PC-3 (cell line): ENCODE data around the gene PCNX2. TPM values are rescaled to one million over a fixed set of nuclear protein-coding genes. Genes with fewer than 3 reads are reported as not detected.
A peak's percentile ranks its signal among the peaks of the same experiment; 100 is the strongest.

Source experiments
- ATAC-seq: fragments of 200-7000 bp; cut with Tn5 transposase; 2 replicates; pipeline ENCODE4 v1.9.1; 2020; ENCODE audit warnings: mild to moderate bottlenecking, moderate library complexity
- BruUV-seq: library from RNA; stranded (reverse); fragments of 400-500 nt; replicated peaks from 2 replicates; lab custom pipeline; 2021; lab: Mats Ljungman, UMichigan
- CTCF ChIA-PET: fragments of 300-600 bp; sonication (Branson Sonifier 250); formaldehyde crosslinking; loops from one replicate; lab custom pipeline; 2022; ENCODE audit warnings: antibody characterized with exemption; lab: Charles Lee
- POLR2A ChIA-PET: fragments of 300-600 bp; sonication (Branson Sonifier 250); formaldehyde crosslinking; loops from one replicate; lab custom pipeline; 2022; ENCODE audit warnings: antibody characterized with exemption; ENCODE audit not compliant: unreplicated experiment; lab: Charles Lee
- DNase-seq: peaks from one replicate; pipeline ENCODE4 v3.0.0-alpha.2; 2015
- H2AFZ ChIP-seq: fragments of 300-600 bp; sonication (generic); 2 replicates; pipeline ENCODE4 v1.6.0; 2016; ENCODE audit warnings: antibody characterized with exemption, low read length
- H3F3A ChIP-seq: fragments of 300-600 bp; sonication (generic); one replicate; pipeline ENCODE4 v1.6.0; 2017; ENCODE audit warnings: antibody characterized with exemption, low read length, control low read depth, mild to moderate bottlenecking; ENCODE audit not compliant: unreplicated experiment
- H3K27ac ChIP-seq: fragments of 300-600 bp; sonication (generic); 2 replicates; pipeline ENCODE4 v1.5.1; 2016; ENCODE audit warnings: mild to moderate bottlenecking, low read length
- H3K27me3 ChIP-seq: fragments of 300-600 bp; sonication (generic); 2 replicates; pipeline ENCODE4 v1.6.1; 2016; ENCODE audit warnings: low read length, mixed read lengths
- H3K36me3 ChIP-seq: fragments of 300-600 bp; sonication (generic); 2 replicates; pipeline ENCODE4 v1.6.1; 2016; ENCODE audit warnings: low read depth, mixed run types, low read length, mixed read lengths
- H3K4me1 ChIP-seq: fragments of 300-600 bp; sonication (generic); 2 replicates; pipeline ENCODE4 v1.5.1; 2016; ENCODE audit warnings: low read length; ENCODE audit not compliant: insufficient read depth
- H3K4me2 ChIP-seq: fragments of 300-600 bp; sonication (generic); 2 replicates; pipeline ENCODE4 v1.6.0; 2016; ENCODE audit warnings: low read length
- H3K4me3 ChIP-seq: fragments of 300-600 bp; sonication (generic); 2 replicates; pipeline ENCODE4 v1.5.1; 2016; ENCODE audit warnings: mild to moderate bottlenecking, low read length, mixed read lengths
- H3K79me2 ChIP-seq: fragments of 300-600 bp; sonication (generic); 2 replicates; pipeline ENCODE4 v1.6.1; 2017; ENCODE audit warnings: low read length, mixed read lengths
- H3K9ac ChIP-seq: fragments of 300-600 bp; sonication (generic); 2 replicates; pipeline ENCODE4 v1.6.0; 2016; ENCODE audit warnings: mild to moderate bottlenecking, low read length
- H3K9me2 ChIP-seq: fragments of 300-600 bp; sonication (generic); replicated peaks from 2 replicates; pipeline ENCODE4 v1.6.1; 2016; ENCODE audit warnings: mixed run types, low read length, mixed read lengths
- H3K9me3 ChIP-seq: fragments of 300-600 bp; sonication (generic); 2 replicates; pipeline ENCODE4 v1.6.1; 2016; ENCODE audit warnings: low read length, mixed read lengths
- H4K20me1 ChIP-seq: fragments of 300-600 bp; sonication (generic); 2 replicates; pipeline ENCODE4 v1.6.1; 2016; ENCODE audit warnings: low read length, mixed read lengths
- CTCF ChIP-seq: fragments of 300-600 bp; sonication (generic); conservative IDR thresholded peaks from 2 replicates; pipeline ENCODE4 v1.5.1; 2017; ENCODE audit warnings: antibody characterized with exemption, low read depth, mild to moderate bottlenecking, low read length
- EZH2 ChIP-seq: fragments of 300-600 bp; sonication (generic); IDR thresholded peaks from one replicate; pipeline ENCODE4 v1.6.1; 2017; ENCODE audit warnings: antibody characterized with exemption, mild to moderate bottlenecking, low read length; ENCODE audit not compliant: unreplicated experiment
- EZH2phosphoT487 ChIP-seq: fragments of 300-600 bp; sonication (generic); IDR thresholded peaks from 2 replicates; pipeline ENCODE4 v1.6.1; 2018; ENCODE audit warnings: mild to moderate bottlenecking, antibody characterized with exemption, low read length, borderline replicate concordance
- intact Hi-C: fragments of 100-400 bp; cut with micrococcal nuclease; formaldehyde crosslinking; loops from 2 replicates; pipeline ENCODE4 v1.9.0; 2023
- total RNA-seq: library from RNA; depleted of rRNA; stranded (reverse); fragments of >200 nt; gene quantifications from 2 replicates; pipeline ENCODE4 v1.2.3, GENCODE V29; 2014

Gene PCNX2
- total RNA-seq, 1 experiment from 2014 or later: 17.3 TPM

- Histone ChIP-seq H2AFZ (no peak overlapping the region), H3K9ac (no peak overlapping the region), H3K27ac (no peak overlapping the region), H3K4me1 (no peaks in the 10 kb centered on the region), H3K79me2 (no peaks in the 10 kb centered on the region), H3K4me2 (no peak overlapping the region), H4K20me1 (no peaks in the 10 kb centered on the region), H3K9me3 (no peaks in the 10 kb centered on the region), H3F3A (no peaks in the 10 kb centered on the region), H3K4me3 (no peak overlapping the region), H3K9me2 (no peaks in the 10 kb centered on the region), H3K27me3 (no peaks in the 10 kb centered on the region), H3K36me3 (peaks cover 10% of the 10 kb centered on the region; the same call in 1 of the 2 replicates)
- ChIA-PET CTCF (no interaction called here), POLR2A (no interaction called here)
- BruUV-seq: no TSS peak
- intact Hi-C loops: no loop called here
- no peak for DNase-seq
- ATAC-seq: no peak
- TF ChIP-seq EZH2: no peak
- TF ChIP-seq EZH2phosphoT487: no peak
- no peak for TF ChIP-seq CTCF
Observed at GRCh38 chr1:233268389-233269022, 27.0 kb downstream of the PCNX2 start.

- Histone ChIP-seq H3K9me3 (no peaks in the 10 kb centered on the region), H3K9me2 (no peaks in the 10 kb centered on the region), H3K4me2 (peak overlapping the region; percentile 34; the same call in 1 of the 2 replicates), H3K27me3 (no peaks in the 10 kb centered on the region), H3K27ac (peak overlapping the region; percentile 28), H3F3A (no peaks in the 10 kb centered on the region), H2AFZ (peak overlapping the region; percentile 53), H3K79me2 (no peaks in the 10 kb centered on the region), H3K36me3 (peaks cover 37% of the 10 kb centered on the region), H3K4me3 (no peak overlapping the region), H3K4me1 (peaks cover 21% of the 10 kb centered on the region), H4K20me1 (no peaks in the 10 kb centered on the region), H3K9ac (no peak overlapping the region)
- ChIA-PET CTCF (no interaction called here), POLR2A (interaction anchor here (0.6 to 0.7 kb wide), 2 partner anchors 68 to 249 kb away, joined by 4 to 8 read pairs; no protein-coding TSS in a partner anchor)
- no peak for TF ChIP-seq EZH2
- TF ChIP-seq EZH2phosphoT487: no peak
- no peak for TF ChIP-seq CTCF
- intact Hi-C loops: no loop called here
- no TSS peak for BruUV-seq
- DNase-seq (no peak), ATAC-seq (peak; percentile 9)
Observed at GRCh38 chr1:233261695-233262094, 33.8 kb downstream of the PCNX2 start.

- Histone ChIP-seq H3K27ac (peak overlapping the region; percentile 28), H3K4me2 (peak overlapping the region; percentile 34), H3K36me3 (peaks cover 37% of the 10 kb centered on the region), H3K4me3 (no peak overlapping the region), H3K27me3 (no peaks in the 10 kb centered on the region), H3F3A (no peaks in the 10 kb centered on the region), H3K9ac (no peak overlapping the region), H4K20me1 (no peaks in the 10 kb centered on the region), H3K79me2 (no peaks in the 10 kb centered on the region), H3K4me1 (peaks cover 21% of the 10 kb centered on the region), H3K9me3 (no peaks in the 10 kb centered on the region), H3K9me2 (no peaks in the 10 kb centered on the region), H2AFZ (peak overlapping the region; percentile 53)
- intact Hi-C loops: no loop called here
- peak; percentile 76 for DNase-seq
- BruUV-seq: no TSS peak
- ChIA-PET CTCF (no interaction called here), POLR2A (interaction anchor here (0.6 to 0.7 kb wide), 2 partner anchors 68 to 249 kb away, joined by 4 to 8 read pairs; no protein-coding TSS in a partner anchor)
- peak; percentile 99 for ATAC-seq
- no peak for TF ChIP-seq EZH2phosphoT487
- no peak for TF ChIP-seq CTCF
- TF ChIP-seq EZH2: no peak
Observed at GRCh38 chr1:233261206-233261605, 34.3 kb downstream of the PCNX2 start.
